ENCODE results near the gene BLVRB.
"Not testable (repeated sequence)": the region's sequence is repeated elsewhere in the genome, so short reads cannot be mapped to it uniquely, and the experiment has no call there.

Gene BLVRB

DNA sequence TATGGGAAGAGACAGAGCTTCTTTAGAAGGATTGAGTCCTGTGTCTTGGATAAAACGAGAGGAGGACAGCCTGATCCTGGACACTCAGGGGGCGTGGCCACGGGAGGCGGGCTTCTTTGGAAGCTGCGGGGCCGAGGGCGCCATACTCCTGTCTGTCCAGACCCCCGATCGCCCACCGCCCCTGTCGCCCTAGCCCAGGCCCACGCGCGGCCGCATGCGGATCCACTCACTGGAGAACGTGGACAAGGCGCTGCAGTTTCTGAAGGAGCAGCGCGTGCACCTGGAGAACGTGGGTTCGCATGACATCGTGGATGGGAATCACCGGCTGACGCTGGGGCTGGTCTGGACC, 24.3 kb upstream of the BLVRB start:
- H3K4me3 ChIP-seq (ENCODE audit: low read depth, low read length) = no peak overlapping the region
- TF ChIP-seq, protein P1, sequence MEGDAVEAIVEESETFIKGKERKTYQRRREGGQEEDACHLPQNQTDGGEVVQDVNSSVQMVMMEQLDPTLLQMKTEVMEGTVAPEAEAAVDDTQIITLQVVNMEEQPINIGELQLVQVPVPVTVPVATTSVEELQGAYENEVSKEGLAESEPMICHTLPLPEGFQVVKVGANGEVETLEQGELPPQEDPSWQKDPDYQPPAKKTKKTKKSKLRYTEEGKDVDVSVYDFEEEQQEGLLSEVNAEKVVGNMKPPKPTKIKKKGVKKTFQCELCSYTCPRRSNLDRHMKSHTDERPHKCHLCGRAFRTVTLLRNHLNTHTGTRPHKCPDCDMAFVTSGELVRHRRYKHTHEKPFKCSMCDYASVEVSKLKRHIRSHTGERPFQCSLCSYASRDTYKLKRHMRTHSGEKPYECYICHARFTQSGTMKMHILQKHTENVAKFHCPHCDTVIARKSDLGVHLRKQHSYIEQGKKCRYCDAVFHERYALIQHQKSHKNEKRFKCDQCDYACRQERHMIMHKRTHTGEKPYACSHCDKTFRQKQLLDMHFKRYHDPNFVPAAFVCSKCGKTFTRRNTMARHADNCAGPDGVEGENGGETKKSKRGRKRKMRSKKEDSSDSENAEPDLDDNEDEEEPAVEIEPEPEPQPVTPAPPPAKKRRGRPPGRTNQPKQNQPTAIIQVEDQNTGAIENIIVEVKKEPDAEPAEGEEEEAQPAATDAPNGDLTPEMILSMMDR (IDR thresholded peaks at IDR 0.05; ENCODE audit: low read depth, low read length) = no peak

DNA sequence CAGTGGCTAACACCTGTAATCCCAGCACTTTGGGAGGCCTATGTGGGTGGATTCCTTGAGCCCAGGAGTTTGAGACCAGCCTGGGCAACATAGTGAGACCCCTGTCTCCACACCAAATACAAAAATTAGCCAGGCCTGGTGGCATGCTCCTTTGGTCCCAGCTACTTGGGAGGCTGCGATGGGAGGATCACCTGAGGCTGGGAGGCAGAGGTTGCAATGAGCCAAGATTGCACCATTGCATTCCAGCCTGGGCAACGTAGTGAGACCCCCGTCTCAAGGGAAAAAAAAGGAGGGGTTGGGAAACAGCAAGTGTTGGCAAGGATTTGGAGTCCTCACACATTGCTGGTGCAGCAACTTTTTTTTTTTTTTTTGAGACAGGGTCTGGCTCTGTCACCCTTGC, 20.5 kb upstream of the BLVRB start:
- no peak overlapping the region for H3K4me3 ChIP-seq (ENCODE audit: low read depth, low read length)
- TF ChIP-seq, protein P1 (IDR thresholded peaks at IDR 0.05; ENCODE audit: low read depth, low read length) = no peak

DNA sequence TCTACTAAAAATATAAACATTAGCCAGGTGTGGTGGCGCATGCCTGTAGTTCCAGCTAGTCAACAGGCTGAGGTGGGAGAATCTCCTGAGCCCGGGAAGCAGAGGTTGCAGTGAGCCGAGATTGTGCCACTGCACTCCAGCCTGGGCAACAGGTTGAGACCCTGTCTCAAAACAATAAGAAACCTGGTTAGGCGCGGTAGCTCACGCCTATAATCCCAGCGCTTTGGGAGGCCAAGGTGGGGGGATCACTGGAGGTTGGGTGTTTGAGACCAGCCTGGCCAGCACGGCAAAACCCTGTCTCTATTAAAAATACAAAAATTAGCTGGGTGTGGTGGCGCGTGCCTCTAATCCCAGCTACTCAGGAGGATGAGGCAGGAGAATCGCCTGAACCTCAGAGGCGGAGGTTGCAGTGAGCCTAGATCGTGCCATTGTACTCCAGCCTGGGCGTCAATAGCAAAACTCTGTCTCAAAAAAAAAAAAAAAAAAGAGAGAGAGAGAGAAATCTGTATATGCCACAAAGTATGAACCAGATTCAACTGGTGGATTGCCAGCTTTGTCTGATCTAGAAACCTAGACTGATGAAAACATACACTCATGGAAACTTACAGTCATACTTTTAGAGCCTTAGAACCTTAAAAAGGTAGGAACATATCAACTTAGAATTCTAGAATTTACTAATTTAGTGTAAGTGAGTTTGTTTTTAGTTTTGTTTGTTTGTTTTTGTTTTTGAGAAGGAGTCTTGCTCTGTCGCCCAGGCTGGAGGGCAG, 10.5 kb upstream of the BLVRB start:
- H3K4me3 ChIP-seq (ENCODE audit: low read depth, low read length) = not testable (repeated sequence)

DNA sequence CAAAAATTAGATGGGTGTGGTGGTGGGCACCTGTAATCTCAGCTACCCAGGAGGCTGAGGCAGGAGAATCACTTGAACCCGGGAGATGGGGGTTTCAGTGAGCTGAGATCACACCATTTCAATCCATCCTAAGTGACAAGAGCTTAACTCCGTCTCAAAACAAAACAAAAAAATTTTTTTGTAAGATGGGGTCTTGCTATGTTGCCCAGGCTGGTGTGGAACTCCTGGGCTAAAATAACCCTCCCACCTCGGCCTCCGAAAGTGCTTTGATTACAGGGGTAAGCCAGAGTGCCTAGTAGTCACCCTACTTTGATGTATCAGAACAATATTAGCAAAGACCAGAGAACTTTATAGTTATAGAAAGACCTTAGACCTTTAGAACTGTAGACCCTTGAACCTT, 9.2 kb upstream of the BLVRB start:
- TF ChIP-seq, protein P1 (IDR thresholded peaks at IDR 0.05; ENCODE audit: low read depth, low read length) = no peak
- no peak overlapping the region for H3K4me3 ChIP-seq (ENCODE audit: low read depth, low read length)

DNA sequence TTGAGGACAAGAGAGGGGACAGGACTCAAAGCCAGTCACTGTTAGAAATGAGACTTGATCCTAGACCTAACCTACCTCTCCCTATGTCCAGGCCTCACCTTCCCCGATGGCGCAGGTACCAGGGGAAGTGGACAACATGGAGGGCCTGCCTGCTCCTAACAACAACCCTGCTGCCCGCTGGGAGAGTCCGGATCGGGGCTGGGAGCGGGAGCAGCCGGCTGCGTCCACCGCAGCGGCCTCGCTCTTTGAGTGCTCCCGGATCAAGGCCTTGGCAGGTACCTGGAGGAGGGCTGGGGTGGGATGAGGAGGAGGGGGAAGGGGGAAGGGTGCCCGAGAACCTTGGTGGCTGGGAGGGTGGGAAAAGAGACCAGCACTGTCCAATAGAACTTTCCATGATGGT, 7.0 kb upstream of the BLVRB start:
- TF ChIP-seq, protein P1 (IDR thresholded peaks at IDR 0.05; ENCODE audit: low read depth, low read length) = no peak
- H3K4me3 ChIP-seq (ENCODE audit: low read depth, low read length) = no peak overlapping the region

DNA sequence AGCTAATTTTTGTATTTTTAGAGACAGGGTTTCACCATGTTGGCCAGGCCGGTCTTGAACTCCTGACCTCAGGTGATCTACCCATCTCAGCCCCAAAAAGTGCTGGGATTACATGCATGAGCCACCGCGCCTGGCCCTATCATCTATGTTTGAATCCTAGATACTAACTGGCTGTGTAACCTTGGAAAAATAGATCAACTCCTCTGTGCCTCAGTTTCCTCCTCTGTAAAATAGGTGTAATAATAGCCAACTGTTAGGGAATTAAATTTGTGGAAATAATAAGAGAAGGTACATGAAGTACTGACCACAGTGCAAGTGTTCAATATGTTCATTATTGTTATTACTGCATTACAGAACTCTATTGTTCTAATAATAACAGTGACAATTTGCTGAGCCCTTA, 5.6 kb upstream of the BLVRB start:
- no peak overlapping the region for H3K4me3 ChIP-seq (ENCODE audit: low read depth, low read length)
- TF ChIP-seq, protein P1 (IDR thresholded peaks at IDR 0.05; ENCODE audit: low read depth, low read length) = no peak

DNA sequence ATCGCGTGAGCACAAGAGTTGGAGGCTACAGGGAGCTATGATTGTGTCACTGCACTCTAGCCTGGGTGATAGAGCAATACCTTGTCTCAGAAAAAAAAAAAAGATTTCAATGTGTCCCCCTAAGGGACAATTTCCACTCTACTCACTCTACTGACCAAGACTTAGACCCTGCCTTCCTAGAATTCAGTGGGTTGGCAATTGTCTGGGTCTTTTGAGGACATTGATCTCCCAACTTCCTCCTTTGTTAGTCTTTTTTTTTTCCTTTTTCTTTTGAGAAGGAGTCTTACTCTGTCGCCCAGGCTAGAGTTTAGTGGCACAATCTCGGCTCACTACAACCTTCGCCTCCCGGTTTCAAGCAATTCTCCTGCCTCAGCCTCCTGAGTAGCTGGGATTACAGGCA, 3.5 kb upstream of the BLVRB start:
- H3K4me3 ChIP-seq (ENCODE audit: low read depth, low read length) = no peak overlapping the region
- TF ChIP-seq, protein P1 (IDR thresholded peaks at IDR 0.05; ENCODE audit: low read depth, low read length) = no peak
